VCaP (cell line): ENCODE results near the gene COL12A1.

ENCODE experiments used
- H3K27ac ChIP-seq: fragments of 450-650 bp; 2 replicates; pipeline ENCODE4 v1.5.1; 2017
- CTCF ChIP-seq: fragments of 450-650 bp; conservative IDR thresholded peaks from 2 replicates; pipeline ENCODE4 v1.5.1; 2017; ENCODE audit warnings: mild to moderate bottlenecking, moderate library complexity

The COL12A1 gene

GRCh38 chr6:75108333-75108974, 97.4 kb downstream of the COL12A1 start:
- H3K27ac ChIP-seq: no peak overlapping the region
- TF ChIP-seq CTCF: no peak

- no peak overlapping the region for H3K27ac ChIP-seq
- TF ChIP-seq CTCF: no peak
Measured at GRCh38 chr6:75107913-75108312, 97.9 kb downstream of the COL12A1 start.

- no peak for TF ChIP-seq CTCF
- H3K27ac ChIP-seq: no peak overlapping the region
Measured at GRCh38 chr6:75106426-75106825, 99.4 kb downstream of the COL12A1 start.

GRCh38 chr6:75103431-75103830, 102.4 kb downstream of the COL12A1 start:
- H3K27ac ChIP-seq: no peak overlapping the region

GRCh38 chr6:75102301-75102700, 103.6 kb downstream of the COL12A1 start:
- no peak for TF ChIP-seq CTCF
- no peak overlapping the region for H3K27ac ChIP-seq

More at GRCh38 chr6:75103431-75103830, 102.4 kb downstream of the COL12A1 start:
- TF ChIP-seq CTCF: no peak

GRCh38 chr6:75101896-75102295, 104.0 kb downstream of the COL12A1 start:
- H3K27ac ChIP-seq: no peak overlapping the region
- TF ChIP-seq CTCF: no peak

- no peak for TF ChIP-seq CTCF
- no peak overlapping the region for H3K27ac ChIP-seq
Measured at GRCh38 chr6:75098709-75099108, 107.1 kb downstream of the COL12A1 start.
